Neural cell (in vitro differentiated cells): Measurements from ENCODE around the gene TSPAN18. TPM values are rescaled to one million over a fixed set of nuclear protein-coding genes. Genes with fewer than 3 reads are reported as not detected.
A peak's percentile ranks its signal among the peaks of the same experiment; 100 is the strongest.

Source experiments
- H2AFZ ChIP-seq: fragments of 200-600, 300-800 bp; sonication (generic), shearing (Covaris generic); 2 replicates; pipeline ENCODE4 v1.6.0; 2014; ENCODE audit warnings: low read depth, mild to moderate bottlenecking, antibody characterized with exemption, low read length, moderate library complexity
- H3F3A ChIP-seq: fragments of 200-600 bp; shearing (Covaris generic); 2 replicates; pipeline ENCODE4 v1.6.1; 2016; ENCODE audit warnings: mild to moderate bottlenecking, moderate library complexity, mixed read lengths, antibody characterized with exemption, low read length; ENCODE audit not compliant: insufficient read depth, poor library complexity, severe bottlenecking
- H3K27ac ChIP-seq: fragments of 200-600, 300-800 bp; sonication (generic), shearing (Covaris generic); 2 replicates; pipeline ENCODE4 v1.5.1; 2014; ENCODE audit warnings: mild to moderate bottlenecking, low read length, moderate library complexity
- H3K27me3 ChIP-seq: fragments of 300-800, 200-600 bp; sonication (generic), shearing (Covaris generic); 2 replicates; pipeline ENCODE4 v1.6.0; 2014; ENCODE audit warnings: mild to moderate bottlenecking, low read depth, low read length, moderate library complexity; ENCODE audit not compliant: insufficient read depth
- H3K36me3 ChIP-seq: fragments of 300-800, 200-600 bp; sonication (generic), shearing (Covaris generic); 2 replicates; pipeline ENCODE4 v1.5.1; 2014; ENCODE audit warnings: mild to moderate bottlenecking, antibody characterized with exemption, low read length, moderate library complexity; ENCODE audit not compliant: insufficient read depth
- H3K4me2 ChIP-seq: fragments of 300-800, 200-600 bp; sonication (generic), shearing (Covaris generic); 2 replicates; pipeline ENCODE4 v1.6.0; 2014; ENCODE audit warnings: mild to moderate bottlenecking, low read length
- H3K4me3 ChIP-seq: fragments of 300-800, 200-600 bp; sonication (generic), shearing (Covaris generic); 2 replicates; pipeline ENCODE4 v1.5.1; 2014; ENCODE audit warnings: mild to moderate bottlenecking, low read length, moderate library complexity
- H3K79me2 ChIP-seq: fragments of 200-600 bp; shearing (Covaris generic); replicated peaks from 2 replicates; pipeline ENCODE4 v1.6.0; 2014; ENCODE audit warnings: mild to moderate bottlenecking, low read length, moderate library complexity; ENCODE audit not compliant: insufficient read depth
- H3K9ac ChIP-seq: fragments of 300-800, 200-600 bp; sonication (generic), shearing (Covaris generic); 2 replicates; pipeline ENCODE4 v1.6.1; 2016; ENCODE audit warnings: mild to moderate bottlenecking, low read length, mixed read lengths
- H3K9me2 ChIP-seq: fragments of 200-600 bp; shearing (Covaris generic); 2 replicates; pipeline ENCODE4 v1.6.1; 2016; ENCODE audit warnings: mild to moderate bottlenecking, low read length, mixed read lengths; ENCODE audit not compliant: insufficient read depth
- H3K9me3 ChIP-seq: fragments of 200-600, 300-800 bp; sonication (generic), shearing (Covaris generic); 2 replicates; pipeline ENCODE4 v1.6.1; 2016; ENCODE audit warnings: mild to moderate bottlenecking, mixed run types, low read length, moderate library complexity, mixed read lengths
- H4K20me1 ChIP-seq: fragments of 200-600 bp; shearing (Covaris generic); 2 replicates; pipeline ENCODE4 v1.6.1; 2016; ENCODE audit warnings: mild to moderate bottlenecking, mixed run types; ENCODE audit not compliant: insufficient read depth
- CTCF ChIP-seq: fragments of 450-650 bp; IDR thresholded peaks from 2 replicates; pipeline ENCODE4 v1.5.1; 2014; ENCODE audit warnings: antibody characterized with exemption, mild to moderate bottlenecking, moderate library complexity; ENCODE audit not compliant: poor library complexity, severe bottlenecking
- EP300 ChIP-seq: fragments of 450-650 bp; conservative IDR thresholded peaks from 2 replicates; pipeline ENCODE4 v1.6.1; 2014; ENCODE audit warnings: antibody characterized with exemption, mild to moderate bottlenecking, moderate library complexity; ENCODE audit not compliant: poor library complexity, severe bottlenecking
- EZH2 ChIP-seq: fragments of 200-600, 300-800 bp; shearing (Covaris generic), sonication (generic); IDR thresholded peaks from 2 replicates; pipeline ENCODE4 v1.6.1; 2014; ENCODE audit warnings: antibody characterized with exemption, low read length, borderline replicate concordance, mild to moderate bottlenecking; ENCODE audit not compliant: insufficient read depth, poor library complexity, severe bottlenecking
- MXI1 ChIP-seq: fragments of 450-650 bp; conservative IDR thresholded peaks from 2 replicates; pipeline ENCODE4 v1.6.1; 2014; ENCODE audit warnings: antibody characterized with exemption, mild to moderate bottlenecking; ENCODE audit not compliant: poor library complexity, severe bottlenecking
- POLR2AphosphoS5 ChIP-seq: IDR thresholded peaks from 2 replicates; pipeline ENCODE4 v1.6.1; 2012
- RAD21 ChIP-seq: fragments of 450-650 bp; conservative IDR thresholded peaks from 2 replicates; pipeline ENCODE4 v1.6.1; 2014; ENCODE audit warnings: antibody characterized with exemption, mild to moderate bottlenecking, moderate library complexity
- SMC3 ChIP-seq: fragments of 450-650 bp; conservative IDR thresholded peaks from 2 replicates; pipeline ENCODE4 v1.6.1; 2014; ENCODE audit warnings: antibody characterized with exemption, mild to moderate bottlenecking, moderate library complexity; ENCODE audit not compliant: poor library complexity
- TAF1 ChIP-seq: IDR thresholded peaks from 2 replicates; pipeline ENCODE4 v1.6.1; 2012; ENCODE audit warnings: low read depth
- polyA plus RNA-seq: library from polyadenylated mRNA; depleted of rRNA; stranded (reverse); fragments of >200 nt; gene quantifications from 2 replicates; pipeline ENCODE4 v1.2.3, GENCODE V29; 2014
- TF ChIP-seq, protein P1 (sequence below): IDR thresholded peaks from 2 replicates; pipeline ENCODE4 v1.6.1; 2012; ENCODE audit warnings: borderline replicate concordance

Gene TSPAN18
- polyA plus RNA-seq, 1 donor from 2014 or later = 8.4 TPM

- TF ChIP-seq POLR2AphosphoS5 (no peak), TAF1 (no peak), RAD21 (no peak)
Measured at GRCh38 chr11:44910591-44910990, 183.8 kb downstream of the TSPAN18 start (continued).

DNA sequence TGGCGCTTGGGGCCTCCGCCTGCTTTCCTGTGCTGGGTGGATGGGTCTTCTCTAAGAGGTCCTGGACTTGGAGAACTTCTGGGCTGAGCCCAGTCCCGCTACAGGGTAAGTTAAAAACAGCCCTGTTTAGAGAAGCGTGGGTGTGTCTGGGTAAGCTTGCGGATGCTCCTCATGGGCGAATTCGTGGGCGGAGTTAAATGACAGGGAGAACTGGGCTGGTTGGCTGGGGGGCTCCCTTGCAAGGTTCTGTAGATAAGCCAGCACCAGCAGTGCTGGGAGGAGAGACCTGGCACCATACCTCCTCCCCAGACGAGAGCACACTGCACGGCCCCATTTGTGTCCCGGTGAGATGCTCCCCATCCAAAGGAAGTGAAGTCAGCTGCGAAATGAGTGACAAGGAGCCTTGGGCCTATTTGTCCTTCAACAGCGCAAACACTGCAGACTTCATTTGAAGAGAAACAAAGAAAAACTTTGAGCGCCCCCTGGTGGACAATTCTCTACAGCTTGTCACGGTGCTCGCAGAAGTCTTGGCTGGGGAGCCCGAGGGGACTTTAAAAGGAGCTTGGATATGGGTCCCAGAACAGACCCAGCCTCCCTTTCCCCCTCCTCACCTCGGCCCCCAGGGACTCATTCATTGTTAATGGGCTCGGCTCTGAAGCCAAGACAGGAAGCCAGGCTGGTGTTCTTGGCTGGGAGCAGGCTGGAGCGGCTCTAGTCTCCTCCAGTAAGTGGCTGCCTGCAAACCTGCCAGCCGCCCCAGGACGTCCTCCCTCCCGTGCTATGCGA, 184.5 kb downstream of the TSPAN18 start:
- no peaks in the 10 kb centered on the region for H3K27me3 ChIP-seq
- TF ChIP-seq RAD21 (peak; percentile 97), SMC3 (peak; percentile 99), POLR2AphosphoS5 (no peak), TAF1 (no peak), EZH2 (no peak), CTCF (peak; percentile 96), EP300 (peak; percentile 50), MXI1 (no peak)
- TF ChIP-seq, protein P1, sequence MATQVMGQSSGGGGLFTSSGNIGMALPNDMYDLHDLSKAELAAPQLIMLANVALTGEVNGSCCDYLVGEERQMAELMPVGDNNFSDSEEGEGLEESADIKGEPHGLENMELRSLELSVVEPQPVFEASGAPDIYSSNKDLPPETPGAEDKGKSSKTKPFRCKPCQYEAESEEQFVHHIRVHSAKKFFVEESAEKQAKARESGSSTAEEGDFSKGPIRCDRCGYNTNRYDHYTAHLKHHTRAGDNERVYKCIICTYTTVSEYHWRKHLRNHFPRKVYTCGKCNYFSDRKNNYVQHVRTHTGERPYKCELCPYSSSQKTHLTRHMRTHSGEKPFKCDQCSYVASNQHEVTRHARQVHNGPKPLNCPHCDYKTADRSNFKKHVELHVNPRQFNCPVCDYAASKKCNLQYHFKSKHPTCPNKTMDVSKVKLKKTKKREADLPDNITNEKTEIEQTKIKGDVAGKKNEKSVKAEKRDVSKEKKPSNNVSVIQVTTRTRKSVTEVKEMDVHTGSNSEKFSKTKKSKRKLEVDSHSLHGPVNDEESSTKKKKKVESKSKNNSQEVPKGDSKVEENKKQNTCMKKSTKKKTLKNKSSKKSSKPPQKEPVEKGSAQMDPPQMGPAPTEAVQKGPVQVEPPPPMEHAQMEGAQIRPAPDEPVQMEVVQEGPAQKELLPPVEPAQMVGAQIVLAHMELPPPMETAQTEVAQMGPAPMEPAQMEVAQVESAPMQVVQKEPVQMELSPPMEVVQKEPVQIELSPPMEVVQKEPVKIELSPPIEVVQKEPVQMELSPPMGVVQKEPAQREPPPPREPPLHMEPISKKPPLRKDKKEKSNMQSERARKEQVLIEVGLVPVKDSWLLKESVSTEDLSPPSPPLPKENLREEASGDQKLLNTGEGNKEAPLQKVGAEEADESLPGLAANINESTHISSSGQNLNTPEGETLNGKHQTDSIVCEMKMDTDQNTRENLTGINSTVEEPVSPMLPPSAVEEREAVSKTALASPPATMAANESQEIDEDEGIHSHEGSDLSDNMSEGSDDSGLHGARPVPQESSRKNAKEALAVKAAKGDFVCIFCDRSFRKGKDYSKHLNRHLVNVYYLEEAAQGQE = no peak
- H3K9me2 ChIP-seq = no peaks in the 10 kb centered on the region
- peak overlapping the region; percentile 56 for H3K9ac ChIP-seq
- H3K4me3 ChIP-seq = no peak overlapping the region
- H2AFZ ChIP-seq = peak overlapping the region; percentile 18
- H3K27ac ChIP-seq = peak overlapping the region; percentile 52
- H3K4me2 ChIP-seq = no peak overlapping the region
- H4K20me1 ChIP-seq = no peaks in the 10 kb centered on the region
- H3K9me3 ChIP-seq = no peaks in the 10 kb centered on the region
- H3K36me3 ChIP-seq = no peaks in the 10 kb centered on the region
- no peaks in the 10 kb centered on the region for H3K79me2 ChIP-seq
- no peaks in the 10 kb centered on the region for H3F3A ChIP-seq

DNA sequence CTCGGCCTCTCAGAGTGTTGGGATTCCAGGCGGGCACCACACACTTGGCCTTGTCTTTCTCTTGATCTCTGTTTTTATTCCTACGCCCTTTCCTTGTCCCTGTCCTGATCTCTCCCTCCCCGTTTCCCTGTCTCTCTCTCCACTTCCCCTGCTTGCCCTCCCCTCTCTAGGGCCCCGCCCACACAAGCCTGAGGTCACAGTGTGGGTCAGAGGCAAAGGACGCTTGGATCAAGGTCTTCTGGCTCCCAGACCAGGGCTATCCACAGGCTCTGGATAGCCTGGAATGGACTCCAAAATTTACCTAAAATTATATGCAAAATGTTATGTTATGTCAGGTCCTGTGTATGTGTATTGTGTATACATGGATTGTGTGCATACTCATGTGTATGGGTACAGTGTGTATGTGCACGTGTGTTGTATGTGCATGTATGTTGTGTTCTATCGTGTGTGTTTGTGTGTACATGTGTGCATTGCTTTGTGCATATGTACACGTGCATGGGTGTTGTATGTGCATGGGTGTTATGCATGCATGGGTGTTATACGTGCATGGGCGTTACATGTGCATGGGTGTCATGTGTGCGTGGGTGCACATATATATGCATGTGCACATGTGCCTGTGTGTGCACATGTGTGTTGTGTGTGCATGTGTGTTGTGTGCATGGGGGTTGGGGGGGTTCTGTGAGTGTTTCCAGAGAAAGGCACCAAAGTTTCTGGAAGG, 185.7 kb downstream of the TSPAN18 start:
- no peaks in the 10 kb centered on the region for H3K36me3 ChIP-seq
- no peak overlapping the region for H2AFZ ChIP-seq
- no peaks in the 10 kb centered on the region for H4K20me1 ChIP-seq
- no peak overlapping the region for H3K4me2 ChIP-seq
- H3K9me3 ChIP-seq = no peaks in the 10 kb centered on the region
- TF ChIP-seq MXI1 (no peak), POLR2AphosphoS5 (no peak), TAF1 (no peak), EP300 (no peak), RAD21 (no peak), CTCF (no peak), EZH2 (no peak), SMC3 (no peak)
- TF ChIP-seq, protein P1 = no peak
- H3K9me2 ChIP-seq = no peaks in the 10 kb centered on the region
- no peaks in the 10 kb centered on the region for H3K27me3 ChIP-seq
- H3K79me2 ChIP-seq = no peaks in the 10 kb centered on the region
- no peak overlapping the region for H3K9ac ChIP-seq
- H3K4me3 ChIP-seq = no peak overlapping the region
- no peak overlapping the region for H3K27ac ChIP-seq
- no peaks in the 10 kb centered on the region for H3F3A ChIP-seq
